Smooth muscle cell (in vitro differentiated cells): ENCODE measurements around the gene SLC24A4. TPM values are rescaled to one million over a fixed set of nuclear protein-coding genes. Genes with fewer than 3 reads are reported as not detected.

Experiments used
- DNase-seq: peaks from one replicate; lab custom pipeline; 2025; ENCODE audit not compliant: unreplicated experiment; lab: John Stamatoyannopoulos, UW
- H2AFZ ChIP-seq: fragments of 200-600 bp; sonication (generic); 2 replicates; pipeline ENCODE4 v1.6.0; 2016; ENCODE audit warnings: antibody characterized with exemption, low read depth, mild to moderate bottlenecking
- H3F3A ChIP-seq: fragments of 200-600 bp; sonication (generic); 2 replicates; pipeline ENCODE4 v1.6.0; 2017; ENCODE audit warnings: antibody characterized with exemption, low read depth
- H3K27ac ChIP-seq: fragments of 200-600 bp; sonication (generic); 2 replicates; pipeline ENCODE4 v1.5.1; 2016; ENCODE audit warnings: low read depth, mild to moderate bottlenecking
- H3K27me3 ChIP-seq: fragments of 200-600 bp; sonication (generic); 2 replicates; pipeline ENCODE4 v1.6.1; 2016; ENCODE audit warnings: low read depth, mild to moderate bottlenecking
- H3K36me3 ChIP-seq: fragments of 200-600 bp; sonication (generic); 2 replicates; pipeline ENCODE4 v1.5.1; 2016; ENCODE audit warnings: low read depth
- H3K4me1 ChIP-seq: fragments of 200-600 bp; sonication (generic); 2 replicates; pipeline ENCODE4 v1.5.1; 2016; ENCODE audit warnings: low read depth
- H3K4me2 ChIP-seq: fragments of 200-600 bp; sonication (generic); 2 replicates; pipeline ENCODE4 v1.6.0; 2016; ENCODE audit warnings: mild to moderate bottlenecking
- H3K4me3 ChIP-seq: fragments of 200-600 bp; sonication (generic); 2 replicates; pipeline ENCODE4 v1.5.1; 2016; ENCODE audit warnings: mild to moderate bottlenecking
- H3K79me2 ChIP-seq: fragments of 200-600 bp; sonication (generic); 2 replicates; pipeline ENCODE4 v1.6.0; 2016; ENCODE audit warnings: low read depth, mild to moderate bottlenecking
- H3K9ac ChIP-seq: fragments of 200-600 bp; sonication (generic); 2 replicates; pipeline ENCODE4 v1.6.0; 2016; ENCODE audit warnings: low read depth
- H3K9me3 ChIP-seq: fragments of 200-600 bp; sonication (generic); replicated peaks from 2 replicates; pipeline ENCODE4 v1.5.1; 2016; ENCODE audit warnings: low read depth
- H4K20me1 ChIP-seq: fragments of 200-600 bp; sonication (generic); 2 replicates; pipeline ENCODE4 v1.6.0; 2016; ENCODE audit warnings: low read depth
- CTCF ChIP-seq: fragments of 200-600 bp; sonication (generic); IDR thresholded peaks from 2 replicates; pipeline ENCODE4 v1.5.1; 2017; ENCODE audit warnings: borderline replicate concordance, mild to moderate bottlenecking, antibody characterized with exemption; ENCODE audit not compliant: insufficient read depth, poor library complexity, severe bottlenecking
- WGBS: methylation state at CpG from one replicate; pipeline ENCODE4 v1.1.7; 2016; ENCODE audit warnings: low lambda C conversion rate; 5-methylcytosine and 5-hydroxymethylcytosine counted together
- polyA plus RNA-seq: library from polyadenylated mRNA; unstranded; fragments of >200 nt; fragmentation: Nextera tagmentation; extraction: Ambion mirVana; gene quantifications from 2 replicates; pipeline ENCODE4 v1.2.1, GENCODE V29; 2016
- total RNA-seq: library from RNA; depleted of rRNA; stranded (reverse); fragments of >200 nt; gene quantifications from 2 replicates; pipeline ENCODE4 v1.2.3, GENCODE V29; 2014

SLC24A4 gene
- total and polyA plus RNA-seq, 2 experiments from 2014 or later, result 0.58 TPM; not detected in 1

GRCh38 chr14:92459030-92459949, 136.3 kb downstream of the SLC24A4 start:
- Histone ChIP-seq H3K4me1 (no peaks in the 10 kb centered on the region), H3K36me3 (no peaks in the 10 kb centered on the region), H3K9me3 (no peaks in the 10 kb centered on the region), H3K4me2 (no peak overlapping the region), H4K20me1 (no peaks in the 10 kb centered on the region), H3K27ac (no peak overlapping the region), H2AFZ (no peak overlapping the region), H3K27me3 (no peaks in the 10 kb centered on the region), H3F3A (no peaks in the 10 kb centered on the region), H3K4me3 (no peak overlapping the region), H3K79me2 (no peaks in the 10 kb centered on the region), H3K9ac (no peak overlapping the region)
- TF ChIP-seq CTCF, result no peak
- DNase-seq, result no peak
- 87% methylated on average over 18 of the region's 18 CpGs for WGBS

- H3K4me1 ChIP-seq, result no peaks in the 10 kb centered on the region
- 85% methylated on average over 12 of the region's 12 CpGs for WGBS
- no peaks in the 10 kb centered on the region for H3K9me3 ChIP-seq
- no peaks in the 10 kb centered on the region for H4K20me1 ChIP-seq
- no peak overlapping the region for H3K9ac ChIP-seq
- no peak overlapping the region for H3K4me3 ChIP-seq
- no peak for DNase-seq
- H3K36me3 ChIP-seq, result no peaks in the 10 kb centered on the region
- H3K27ac ChIP-seq, result no peak overlapping the region
- H3K79me2 ChIP-seq, result no peaks in the 10 kb centered on the region
- no peaks in the 10 kb centered on the region for H3K27me3 ChIP-seq
- H2AFZ ChIP-seq, result no peak overlapping the region
- no peak for TF ChIP-seq CTCF
- H3F3A ChIP-seq, result no peaks in the 10 kb centered on the region
- no peak overlapping the region for H3K4me2 ChIP-seq
Observed at GRCh38 chr14:92459950-92460421, 137.0 kb downstream of the SLC24A4 start.

- no peak for TF ChIP-seq CTCF
- H3K36me3 ChIP-seq, result no peaks in the 10 kb centered on the region
- no peak for DNase-seq
- no peak overlapping the region for H3K27ac ChIP-seq
- H3K79me2 ChIP-seq, result no peaks in the 10 kb centered on the region
- H3K4me1 ChIP-seq, result no peaks in the 10 kb centered on the region
- H3F3A ChIP-seq, result no peaks in the 10 kb centered on the region
- H2AFZ ChIP-seq, result no peak overlapping the region
- no peaks in the 10 kb centered on the region for H3K9me3 ChIP-seq
- no peaks in the 10 kb centered on the region for H3K27me3 ChIP-seq
- H3K9ac ChIP-seq, result no peak overlapping the region
- WGBS, result 83% methylated on average over 6 of the region's 6 CpGs
- no peaks in the 10 kb centered on the region for H4K20me1 ChIP-seq
- H3K4me3 ChIP-seq, result no peak overlapping the region
- no peak overlapping the region for H3K4me2 ChIP-seq
Observed at GRCh38 chr14:92460541-92460915, 137.6 kb downstream of the SLC24A4 start.
